ENCODE data around the gene CST7. TPM values are rescaled to one million over a fixed set of nuclear protein-coding genes. Genes with fewer than 3 reads are reported as not detected.

Gene CST7
- total and polyA plus RNA-seq, 2 donors from 2014 or later, result 1.4 to 3.7 TPM

GRCh38 chr20:24963672-24964505 lies 14.8 kb downstream of the CST7 start:
- H3K27me3 ChIP-seq (ENCODE audit: control insufficient read depth, insufficient read depth, low read length), result no peaks in the 10 kb centered on the region
- TF ChIP-seq, protein P1, sequence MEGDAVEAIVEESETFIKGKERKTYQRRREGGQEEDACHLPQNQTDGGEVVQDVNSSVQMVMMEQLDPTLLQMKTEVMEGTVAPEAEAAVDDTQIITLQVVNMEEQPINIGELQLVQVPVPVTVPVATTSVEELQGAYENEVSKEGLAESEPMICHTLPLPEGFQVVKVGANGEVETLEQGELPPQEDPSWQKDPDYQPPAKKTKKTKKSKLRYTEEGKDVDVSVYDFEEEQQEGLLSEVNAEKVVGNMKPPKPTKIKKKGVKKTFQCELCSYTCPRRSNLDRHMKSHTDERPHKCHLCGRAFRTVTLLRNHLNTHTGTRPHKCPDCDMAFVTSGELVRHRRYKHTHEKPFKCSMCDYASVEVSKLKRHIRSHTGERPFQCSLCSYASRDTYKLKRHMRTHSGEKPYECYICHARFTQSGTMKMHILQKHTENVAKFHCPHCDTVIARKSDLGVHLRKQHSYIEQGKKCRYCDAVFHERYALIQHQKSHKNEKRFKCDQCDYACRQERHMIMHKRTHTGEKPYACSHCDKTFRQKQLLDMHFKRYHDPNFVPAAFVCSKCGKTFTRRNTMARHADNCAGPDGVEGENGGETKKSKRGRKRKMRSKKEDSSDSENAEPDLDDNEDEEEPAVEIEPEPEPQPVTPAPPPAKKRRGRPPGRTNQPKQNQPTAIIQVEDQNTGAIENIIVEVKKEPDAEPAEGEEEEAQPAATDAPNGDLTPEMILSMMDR (IDR thresholded peaks at IDR 0.05; ENCODE audit: borderline replicate concordance, extremely low read depth, insufficient read depth), result no peak
- H3K27ac ChIP-seq (ENCODE audit: low read depth in 2 of 2, low read length in 2 of 2), result no peak overlapping the region
- no peak overlapping the region for H3K9ac ChIP-seq (ENCODE audit: low read length in 3 of 3)
- intact Hi-C loops (cut with DNase I), result no loop called here
- H3K36me3 ChIP-seq (ENCODE audit: control insufficient read depth in 2 of 3, insufficient read depth in 3 of 3, low read length in 3 of 3), result peaks cover 0 to 38% (median 14%) of the 10 kb centered on the region in 3 donors
- no peaks in the 10 kb centered on the region for H3K4me1 ChIP-seq (ENCODE audit: control insufficient read depth in 2 of 3, insufficient read depth in 2 of 3, low read depth in 1 of 3, low read length in 3 of 3)
- FAIRE-seq (no peak), DNase-seq (no peak)
- H3K9me3 ChIP-seq (ENCODE audit: control insufficient read depth in 2 of 3, insufficient read depth in 1 of 3, low read length in 3 of 3), result no peaks in the 10 kb centered on the region
- H3K4me3 ChIP-seq (ENCODE audit: low read length in 3 of 3), result no peak overlapping the region

DNA sequence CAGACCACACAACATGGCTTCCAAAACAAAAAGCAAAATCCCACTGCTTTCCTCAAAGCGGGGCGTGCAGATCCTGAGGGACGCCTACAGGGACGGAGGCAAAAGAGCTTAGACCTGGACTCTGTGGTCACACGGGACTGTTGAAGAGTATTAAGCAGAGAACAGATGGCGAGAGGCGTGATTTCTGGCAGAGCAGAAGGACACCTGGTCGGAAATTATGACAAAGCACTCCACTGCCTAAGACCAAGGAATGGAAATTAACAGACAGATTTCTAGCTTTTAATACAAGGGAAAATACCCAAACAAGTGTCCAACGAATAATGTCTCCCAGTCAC lies 15.4 kb downstream of the CST7 start:
- intact Hi-C loops (cut with DNase I), result no loop called here

DNA sequence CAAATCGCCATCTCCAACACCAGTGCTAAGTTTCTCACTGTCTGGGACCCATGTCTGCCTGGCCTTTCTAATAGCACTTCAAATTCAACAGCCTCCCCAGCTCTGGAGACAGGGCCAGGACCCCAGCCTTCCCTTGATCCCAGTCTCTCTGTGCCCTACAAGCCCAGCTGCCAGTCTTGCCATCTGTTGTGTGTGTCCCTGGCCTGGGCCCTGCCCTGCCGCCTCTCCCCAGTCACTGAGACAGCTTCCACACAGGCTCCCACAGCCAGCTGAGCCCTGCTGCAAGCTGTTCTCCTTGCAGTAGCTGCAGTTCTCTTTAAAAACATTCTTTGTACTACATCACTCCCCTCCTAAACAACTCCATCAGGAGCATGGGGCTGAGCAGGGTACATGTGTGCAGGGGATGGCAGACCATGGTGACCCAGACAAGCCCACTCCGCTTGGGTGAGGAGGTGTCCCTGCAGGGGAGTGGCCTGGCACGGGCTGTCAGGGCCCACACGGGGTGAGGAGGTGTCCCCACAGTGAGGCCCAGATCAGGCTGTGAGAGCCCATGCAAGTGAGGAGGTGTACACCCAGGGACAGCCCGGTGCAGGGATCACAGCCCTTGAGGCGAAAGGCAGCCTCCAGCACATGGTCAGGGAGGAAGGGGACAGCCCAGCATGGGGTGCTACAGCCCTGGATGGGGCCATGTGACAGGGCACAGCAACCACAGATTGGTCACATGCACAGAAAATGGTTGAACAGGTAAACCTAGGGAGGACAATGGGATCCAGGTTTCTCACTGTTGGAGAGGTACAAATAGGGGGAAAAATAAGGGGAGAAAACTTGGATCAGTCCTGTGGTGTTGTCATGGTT lies 16.2 kb downstream of the CST7 start:
- TF ChIP-seq, protein P1 (IDR thresholded peaks at IDR 0.05; ENCODE audit: borderline replicate concordance, extremely low read depth, insufficient read depth), result no peak
- no peak overlapping the region for H3K27ac ChIP-seq (ENCODE audit: low read depth in 2 of 2, low read length in 2 of 2)
- no peak overlapping the region for H3K4me3 ChIP-seq (ENCODE audit: low read length in 3 of 3)
- no peak overlapping the region for H3K9ac ChIP-seq (ENCODE audit: low read length in 3 of 3)
- FAIRE-seq, result no peak
- peak in 1 of 5 donors; percentile 59 for DNase-seq
- no peaks in the 10 kb centered on the region for H3K27me3 ChIP-seq (ENCODE audit: control insufficient read depth, insufficient read depth, low read length)
- intact Hi-C loops (cut with DNase I), result no loop called here
- peaks cover 0 to 51% (median 18%) of the 10 kb centered on the region in 3 donors for H3K36me3 ChIP-seq (ENCODE audit: control insufficient read depth in 2 of 3, insufficient read depth in 3 of 3, low read length in 3 of 3)
- H3K9me3 ChIP-seq (ENCODE audit: control insufficient read depth in 2 of 3, insufficient read depth in 1 of 3, low read length in 3 of 3), result no peaks in the 10 kb centered on the region
- no peaks in the 10 kb centered on the region for H3K4me1 ChIP-seq (ENCODE audit: control insufficient read depth in 2 of 3, insufficient read depth in 2 of 3, low read depth in 1 of 3, low read length in 3 of 3)

More for the DNA sequence above, 15.4 kb downstream of the CST7 start:
- no peaks in the 10 kb centered on the region for H3K4me1 ChIP-seq (ENCODE audit: control insufficient read depth in 2 of 3, insufficient read depth in 2 of 3, low read depth in 1 of 3, low read length in 3 of 3)
- DNase-seq (no peak), FAIRE-seq (no peak)
- no peak overlapping the region for H3K27ac ChIP-seq (ENCODE audit: low read depth in 2 of 2, low read length in 2 of 2)
- TF ChIP-seq, protein P1 (IDR thresholded peaks at IDR 0.05; ENCODE audit: borderline replicate concordance, extremely low read depth, insufficient read depth), result no peak
- H3K27me3 ChIP-seq (ENCODE audit: control insufficient read depth, insufficient read depth, low read length), result no peaks in the 10 kb centered on the region
- no peak overlapping the region for H3K4me3 ChIP-seq (ENCODE audit: low read length in 3 of 3)
- H3K36me3 ChIP-seq (ENCODE audit: control insufficient read depth in 2 of 3, insufficient read depth in 3 of 3, low read length in 3 of 3), result peaks cover 0 to 43% (median 17%) of the 10 kb centered on the region in 3 donors
- no peaks in the 10 kb centered on the region for H3K9me3 ChIP-seq (ENCODE audit: control insufficient read depth in 2 of 3, insufficient read depth in 1 of 3, low read length in 3 of 3)
- no peak overlapping the region for H3K9ac ChIP-seq (ENCODE audit: low read length in 3 of 3)
